MM.1S (cell line): ENCODE results near the gene ASTN1.

ENCODE experiments used
- EZH2 ChIP-seq: fragments of 300-600 bp; sonication (generic); optimal IDR thresholded peaks from 2 replicates; pipeline ENCODE3; 2017; ENCODE audit warnings: low read depth, mild to moderate bottlenecking, antibody characterized with exemption, low read length, mixed read lengths
- EZH2phosphoT487 ChIP-seq: fragments of 300-600 bp; sonication (generic); IDR thresholded peaks from 2 replicates; pipeline ENCODE4 v1.6.1; 2018; ENCODE audit warnings: antibody characterized with exemption, low read length
- TF ChIP-seq, protein P1 (sequence below): fragments of 300-600 bp; sonication (generic); IDR thresholded peaks from 2 replicates; pipeline ENCODE4 v1.5.1; 2016; ENCODE audit warnings: antibody characterized with exemption, low read length, mixed read lengths

DNA sequence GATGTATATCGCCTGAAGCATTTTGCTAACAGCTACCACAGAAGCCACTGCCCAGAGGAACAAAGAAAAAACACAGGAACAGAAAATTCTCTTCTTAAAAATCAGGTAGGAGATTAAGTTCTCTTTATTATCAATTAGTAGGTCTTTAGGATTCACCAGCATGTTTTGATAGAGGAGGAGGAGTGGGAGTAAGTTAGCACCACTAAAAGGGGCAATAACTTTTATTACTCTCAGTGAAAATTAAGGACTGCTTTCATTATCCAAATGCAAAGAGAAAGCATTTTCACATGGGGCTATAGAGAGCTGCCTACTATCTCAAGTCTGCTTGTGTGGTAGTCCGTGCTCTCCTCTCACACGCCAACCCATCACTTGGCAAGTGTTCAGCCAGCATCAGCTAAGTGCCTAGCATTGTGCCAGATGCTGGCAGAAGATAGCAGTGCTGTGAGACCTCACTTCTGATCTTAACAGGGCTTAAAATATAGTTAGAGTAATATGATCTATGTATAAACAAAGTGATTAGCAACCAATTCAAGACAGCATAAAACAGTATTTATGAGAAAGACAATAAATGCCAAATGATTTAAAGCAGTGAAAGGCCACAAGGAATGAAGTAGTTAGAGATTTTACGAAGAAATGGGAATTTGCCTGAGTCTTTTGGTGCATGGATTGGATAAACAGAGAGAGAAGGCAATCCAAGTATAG, 39.8 kb downstream of the ASTN1 start:
- TF ChIP-seq, protein P1, sequence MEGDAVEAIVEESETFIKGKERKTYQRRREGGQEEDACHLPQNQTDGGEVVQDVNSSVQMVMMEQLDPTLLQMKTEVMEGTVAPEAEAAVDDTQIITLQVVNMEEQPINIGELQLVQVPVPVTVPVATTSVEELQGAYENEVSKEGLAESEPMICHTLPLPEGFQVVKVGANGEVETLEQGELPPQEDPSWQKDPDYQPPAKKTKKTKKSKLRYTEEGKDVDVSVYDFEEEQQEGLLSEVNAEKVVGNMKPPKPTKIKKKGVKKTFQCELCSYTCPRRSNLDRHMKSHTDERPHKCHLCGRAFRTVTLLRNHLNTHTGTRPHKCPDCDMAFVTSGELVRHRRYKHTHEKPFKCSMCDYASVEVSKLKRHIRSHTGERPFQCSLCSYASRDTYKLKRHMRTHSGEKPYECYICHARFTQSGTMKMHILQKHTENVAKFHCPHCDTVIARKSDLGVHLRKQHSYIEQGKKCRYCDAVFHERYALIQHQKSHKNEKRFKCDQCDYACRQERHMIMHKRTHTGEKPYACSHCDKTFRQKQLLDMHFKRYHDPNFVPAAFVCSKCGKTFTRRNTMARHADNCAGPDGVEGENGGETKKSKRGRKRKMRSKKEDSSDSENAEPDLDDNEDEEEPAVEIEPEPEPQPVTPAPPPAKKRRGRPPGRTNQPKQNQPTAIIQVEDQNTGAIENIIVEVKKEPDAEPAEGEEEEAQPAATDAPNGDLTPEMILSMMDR, result no peak
- TF ChIP-seq EZH2 (no peak), EZH2phosphoT487 (no peak)
